ENCODE measurements around the gene BBLN.
"Not testable (repeated sequence)": the region's sequence is repeated elsewhere in the genome, so short reads cannot be mapped to it uniquely, and the experiment has no call there.

The BBLN gene, protein sequence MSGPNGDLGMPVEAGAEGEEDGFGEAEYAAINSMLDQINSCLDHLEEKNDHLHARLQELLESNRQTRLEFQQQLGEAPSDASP

GRCh38 chr9:128159784-128160602 is at the start of gene BBLN:
TSS of gene BBLN (plus strand) at chr9:128160265. CDS start at chr9:128160408, 143 bp downstream.
- peak; percentile 93 for DNase-seq

- not testable (repeated sequence) for DNase-seq
Observed at GRCh38 chr9:128111726-128112125, 48.3 kb upstream of the BBLN start.

DNA sequence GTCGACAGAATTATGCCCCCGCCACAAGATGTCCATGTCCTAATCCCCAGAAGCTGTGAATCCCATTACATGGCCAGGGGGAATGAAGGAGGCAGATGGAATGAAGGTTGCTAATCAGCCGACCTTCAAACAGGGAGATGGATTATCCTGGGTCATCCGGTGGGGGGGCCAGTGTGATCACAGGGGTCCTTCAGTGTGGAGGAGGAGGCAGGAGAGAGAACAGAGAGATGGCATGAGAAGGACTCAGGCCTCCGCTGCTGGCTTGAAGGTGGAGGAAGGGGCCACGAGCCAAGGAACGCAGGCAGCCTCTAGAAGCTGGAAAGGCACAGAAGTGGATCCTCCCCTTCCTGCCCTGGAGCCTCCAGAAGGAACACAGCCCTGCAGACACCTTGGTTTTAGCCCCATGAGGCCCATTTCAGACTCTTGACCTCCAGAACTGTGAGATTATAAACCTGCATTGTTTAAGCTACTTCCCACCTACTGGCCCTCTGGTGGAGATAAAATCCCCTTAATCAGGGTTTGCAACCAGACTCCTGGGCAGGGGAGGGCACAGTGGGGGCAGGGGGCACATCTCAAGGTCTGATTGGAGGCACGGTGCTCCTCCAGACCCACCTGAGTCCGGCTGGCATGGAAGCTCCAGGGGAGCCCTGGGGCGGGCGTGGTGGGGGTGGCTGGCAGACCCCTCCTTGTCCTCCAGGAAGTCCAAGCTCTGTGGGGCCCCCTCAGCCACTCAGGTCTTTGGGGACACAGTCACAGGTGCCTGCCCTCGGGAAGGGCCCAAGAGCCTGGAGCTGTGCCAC is 46.3 kb upstream of the BBLN start:
- DNase-seq, result no peak

GRCh38 chr9:128114326-128115186 is 45.5 kb upstream of the BBLN start:
- no peak for DNase-seq

DNA sequence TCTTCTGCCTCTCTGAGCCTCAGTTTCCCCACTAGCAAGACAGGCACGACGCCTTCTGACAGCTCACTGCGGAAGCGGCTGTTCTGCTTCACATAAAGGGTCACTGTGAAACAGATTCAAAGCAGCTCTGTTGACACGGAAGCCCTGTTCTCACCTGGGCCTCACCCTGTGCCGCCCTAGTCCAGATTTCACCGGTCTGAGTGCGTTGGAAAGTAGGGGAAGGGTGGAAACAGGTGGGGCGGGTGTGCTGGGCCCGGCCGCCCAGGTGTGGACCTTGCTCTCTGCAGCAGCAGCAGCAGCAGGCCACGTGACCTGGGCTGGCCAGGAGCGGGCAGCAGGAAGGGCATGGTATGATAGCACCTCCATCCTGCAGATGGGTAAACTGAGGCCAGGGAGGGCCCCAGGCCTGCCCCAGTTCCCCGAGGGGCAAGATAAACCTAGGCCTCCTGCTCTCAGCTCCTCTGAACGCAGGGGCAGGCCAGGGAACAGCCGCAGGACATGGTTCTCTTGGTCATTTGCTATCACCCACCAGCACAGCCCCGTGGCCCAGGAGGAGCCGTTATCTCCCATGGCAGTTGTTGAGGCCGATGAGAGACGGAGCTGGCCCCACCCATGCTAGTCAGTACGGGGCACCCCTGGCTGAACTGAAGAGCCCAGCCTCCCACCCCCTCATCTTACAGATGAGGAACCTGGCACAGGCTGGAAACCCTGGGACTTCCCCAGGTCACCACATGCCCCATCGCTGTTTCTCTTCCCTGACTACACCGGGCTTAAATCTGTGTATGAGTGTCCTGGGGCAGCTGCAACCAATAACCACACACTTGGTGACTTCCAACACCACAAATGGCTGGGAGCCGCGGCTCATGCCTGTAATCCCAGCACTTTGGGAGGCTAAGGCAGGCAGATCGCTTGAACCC is 44.6 kb upstream of the BBLN start:
- peak; percentile 29 for DNase-seq

DNA sequence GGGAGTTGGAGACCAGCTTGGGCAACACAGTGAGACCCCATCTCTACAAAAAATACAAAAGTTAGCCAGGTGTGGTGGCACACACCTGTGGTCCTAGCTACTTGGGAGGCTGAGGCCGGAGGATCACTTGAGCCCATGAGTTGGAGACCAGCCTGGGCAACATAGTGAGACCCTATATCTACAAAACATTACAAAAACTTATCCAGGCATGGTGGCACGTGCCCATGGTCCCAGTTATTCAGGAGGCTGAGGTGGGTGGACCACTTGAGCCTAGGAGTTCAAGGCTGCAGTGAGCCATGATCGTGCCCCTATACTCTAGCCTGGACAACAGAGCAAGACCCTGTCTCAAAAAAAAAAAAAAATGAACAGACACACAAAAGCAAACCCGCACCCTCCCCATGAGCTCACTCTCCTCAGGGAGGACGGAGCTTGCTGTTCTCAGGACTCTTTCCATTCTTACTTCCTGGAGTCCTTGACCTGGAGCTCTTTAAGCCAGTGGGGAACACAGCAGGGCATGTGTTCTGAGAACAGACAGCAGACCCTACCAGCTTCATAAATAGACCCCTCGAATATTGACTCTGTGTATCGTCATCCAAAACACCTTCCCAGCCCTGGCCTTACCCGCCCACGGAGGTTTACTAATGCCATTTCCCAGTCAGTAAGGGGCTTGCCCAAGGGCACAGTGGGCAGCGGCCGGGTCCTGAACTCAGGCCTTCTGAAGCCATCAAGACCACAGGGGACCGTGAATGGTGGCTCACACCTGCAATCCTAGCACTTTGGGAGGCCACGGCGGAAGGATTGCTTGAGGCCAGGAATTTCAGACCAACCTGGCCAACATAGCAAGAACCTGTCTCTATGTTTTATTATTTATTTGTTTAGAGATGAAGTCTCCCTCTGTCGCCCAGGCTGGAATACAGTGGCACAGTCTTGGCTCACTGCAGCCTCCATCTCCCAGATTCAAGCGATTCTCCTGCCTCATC is 43.7 kb upstream of the BBLN start:
- DNase-seq, result no peak

DNA sequence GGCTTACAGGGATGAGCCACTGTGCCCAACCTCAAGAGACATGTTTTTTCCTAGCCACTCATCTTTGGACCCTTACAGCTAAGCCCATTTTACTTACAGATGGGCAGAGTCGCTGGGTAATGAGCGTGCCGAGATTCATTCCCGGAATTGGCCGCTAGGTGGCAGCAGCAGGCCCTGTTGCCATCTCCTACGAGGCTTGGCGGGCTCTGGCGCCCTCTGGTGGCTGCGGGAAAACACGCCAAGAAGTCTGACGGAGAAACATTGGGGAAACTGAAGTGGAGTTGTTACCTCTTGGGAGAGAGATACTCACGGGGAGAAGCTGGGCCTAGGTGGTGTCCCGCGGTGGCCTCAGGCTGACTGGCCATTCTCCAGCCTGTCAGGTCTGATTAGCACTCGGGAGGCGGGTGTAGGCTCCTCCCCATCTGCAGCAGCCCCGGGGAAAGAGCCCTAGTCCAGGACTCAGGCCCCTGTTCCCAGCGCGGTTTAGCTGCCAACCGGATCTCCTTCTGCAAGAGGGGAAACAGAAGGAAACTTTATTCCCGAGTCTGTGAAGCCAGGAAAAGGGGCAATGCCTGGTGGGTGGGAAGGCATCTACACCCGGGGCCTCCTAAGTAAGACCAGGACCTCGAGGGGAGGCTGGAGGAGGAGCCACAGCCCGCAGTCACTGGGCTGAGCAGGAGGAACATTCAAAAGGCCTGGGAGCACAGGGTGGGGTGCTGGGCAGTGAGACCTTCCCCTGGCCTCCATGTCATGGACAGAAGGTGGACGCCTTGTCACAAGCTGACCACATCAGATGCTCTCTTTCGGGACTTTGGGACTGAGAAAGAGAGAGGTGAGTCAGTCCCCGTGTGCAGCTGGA is 42.2 kb upstream of the BBLN start:
- DNase-seq, result peak; percentile 93

GRCh38 chr9:128118472-128118857 is 41.6 kb upstream of the BBLN start:
- no peak for DNase-seq

DNA sequence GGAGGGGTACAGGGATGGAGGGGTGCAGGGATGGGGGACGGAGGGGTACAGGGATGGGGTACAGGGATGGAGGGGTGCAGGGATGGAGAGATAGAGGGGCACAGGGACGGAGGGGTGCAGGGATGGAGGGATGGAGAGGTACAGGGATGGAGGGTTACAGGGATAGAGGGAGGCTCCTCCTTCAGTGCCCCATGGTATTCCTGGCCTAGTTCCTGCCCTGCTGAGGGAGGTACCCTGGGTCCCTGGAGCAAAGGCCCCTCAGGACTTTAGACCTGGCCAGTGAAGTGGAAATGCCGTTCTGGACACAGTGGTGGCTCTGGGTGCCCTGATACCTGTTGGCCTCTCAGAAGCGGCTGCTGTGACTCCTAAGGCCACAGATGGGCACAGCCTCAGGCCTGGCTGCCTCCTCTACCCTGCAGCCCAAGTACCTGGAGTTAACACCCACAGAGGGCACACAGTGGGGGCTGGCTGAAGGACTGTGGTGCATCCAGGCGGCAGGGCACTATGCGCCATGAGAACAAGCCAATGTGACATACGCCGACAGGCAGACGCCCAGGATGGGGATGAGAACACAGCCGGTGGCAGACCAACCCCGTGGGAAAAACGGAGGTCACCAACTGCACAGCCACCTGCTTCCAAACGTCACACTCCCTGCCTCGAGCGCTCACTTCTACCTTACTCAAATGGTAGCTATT is 40.9 kb upstream of the BBLN start:
- DNase-seq, result no peak

GRCh38 chr9:128120061-128120740 is 39.9 kb upstream of the BBLN start:
- no peak for DNase-seq

- no peak for DNase-seq
Observed at GRCh38 chr9:128120741-128121465, 39.2 kb upstream of the BBLN start.

DNA sequence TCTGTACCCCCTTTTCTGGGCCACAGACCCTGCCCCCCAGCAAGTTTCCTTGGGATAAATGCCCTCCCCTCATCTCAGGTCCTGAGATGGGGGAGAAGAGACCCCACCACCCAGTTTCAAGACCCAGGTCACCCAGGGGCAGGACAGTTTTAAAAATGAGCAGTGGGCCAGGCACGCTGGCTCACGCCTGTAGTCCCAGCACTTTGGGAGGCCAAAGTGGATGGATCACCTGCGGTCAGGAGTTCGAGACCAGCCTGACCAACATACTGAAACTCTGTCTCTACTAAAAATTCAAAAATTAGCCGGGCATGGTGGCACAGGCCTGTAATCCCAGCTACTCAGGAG is 38.6 kb upstream of the BBLN start:
- no peak for DNase-seq

DNA sequence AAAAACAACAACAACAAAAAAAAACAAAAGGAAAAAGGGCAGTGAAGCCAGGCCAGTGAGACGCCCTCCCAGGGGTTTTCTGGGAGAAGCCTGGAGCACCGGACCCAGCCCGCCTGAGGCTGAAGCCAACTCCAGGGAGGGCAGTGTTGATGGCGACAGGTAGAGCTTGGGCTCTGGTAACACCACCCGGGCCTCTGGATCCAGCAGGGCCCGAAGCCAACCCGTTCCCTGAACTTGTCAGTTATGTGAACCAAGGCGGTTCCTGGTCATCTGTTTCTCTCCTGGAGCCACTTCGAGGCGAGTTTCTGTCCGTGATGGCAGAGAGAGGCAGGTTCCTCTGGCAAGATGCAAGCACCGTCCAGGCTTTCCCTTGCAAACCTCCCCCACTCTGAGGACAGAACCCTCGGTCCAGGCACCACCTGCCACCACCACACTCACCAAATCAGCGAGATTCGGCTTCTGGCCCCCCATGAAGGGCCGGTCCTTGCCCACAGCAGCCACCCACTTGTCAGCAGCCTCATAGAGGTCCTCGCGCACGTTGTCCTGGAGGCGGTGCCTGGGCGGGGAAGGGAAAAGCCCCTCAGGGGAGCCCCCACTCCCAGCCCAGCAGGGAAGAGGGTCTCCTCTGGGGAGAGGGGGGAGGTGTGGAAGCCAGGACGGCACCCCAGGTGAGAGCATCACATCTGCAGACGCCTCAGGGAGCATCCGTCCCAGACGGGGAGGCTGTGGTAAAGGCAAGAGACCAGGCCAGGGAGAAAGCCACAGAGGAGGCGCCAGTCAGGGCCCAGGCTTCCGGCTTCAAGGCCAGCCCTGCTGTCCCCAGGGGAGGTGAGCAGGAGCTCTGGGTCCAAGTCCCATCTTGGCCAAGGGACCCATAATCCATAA is 37.9 kb upstream of the BBLN start:
- no peak for DNase-seq

DNA sequence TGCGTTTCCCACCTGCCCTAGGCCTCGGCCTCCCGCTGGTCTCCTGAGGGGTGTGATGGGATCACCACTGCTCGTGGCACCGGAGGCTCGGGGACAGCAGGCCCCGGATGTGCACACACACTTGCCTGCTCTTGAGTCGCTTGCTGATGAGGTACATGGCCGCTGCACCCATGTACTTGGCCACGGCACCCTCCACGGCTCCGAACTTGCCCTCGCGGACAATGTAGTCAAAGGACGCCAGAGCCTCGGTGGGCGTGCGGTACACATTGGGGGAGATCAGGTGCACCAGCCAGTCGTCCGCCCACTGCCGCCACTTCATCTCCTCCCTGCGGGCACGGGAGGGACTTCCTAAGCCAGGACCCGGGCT is 37.3 kb upstream of the BBLN start:
- DNase-seq, result no peak

GRCh38 chr9:128123451-128124080 is 36.5 kb upstream of the BBLN start:
- no peak for DNase-seq

DNA sequence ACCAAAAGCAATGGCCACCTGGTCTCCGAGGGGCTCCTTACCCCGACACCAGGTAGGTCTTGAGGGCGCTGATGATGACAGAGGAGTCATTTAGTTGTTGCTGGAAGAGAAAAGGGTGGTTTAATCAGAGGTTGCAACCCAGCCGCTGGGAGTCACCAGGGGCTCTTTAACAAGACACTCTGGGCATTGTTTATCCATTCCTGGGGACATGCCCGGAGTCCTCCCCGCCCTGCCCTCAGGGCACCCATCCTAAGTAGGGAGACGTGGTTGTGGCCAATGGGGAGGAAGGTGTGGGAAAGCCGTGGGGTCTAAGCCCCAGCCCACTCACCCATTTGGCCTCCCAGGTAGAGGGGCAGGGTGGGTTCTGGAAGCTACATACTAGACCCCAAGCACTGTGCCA is 35.6 kb upstream of the BBLN start:
- DNase-seq, result no peak
